ENCODE measurements around the gene GRHL1. TPM values are rescaled to one million over a fixed set of nuclear protein-coding genes. Genes with fewer than 3 reads are reported as not detected.

The GRHL1 gene
- total RNA-seq, 1 experiment from 2014 or later, result 2.7 TPM

DNA sequence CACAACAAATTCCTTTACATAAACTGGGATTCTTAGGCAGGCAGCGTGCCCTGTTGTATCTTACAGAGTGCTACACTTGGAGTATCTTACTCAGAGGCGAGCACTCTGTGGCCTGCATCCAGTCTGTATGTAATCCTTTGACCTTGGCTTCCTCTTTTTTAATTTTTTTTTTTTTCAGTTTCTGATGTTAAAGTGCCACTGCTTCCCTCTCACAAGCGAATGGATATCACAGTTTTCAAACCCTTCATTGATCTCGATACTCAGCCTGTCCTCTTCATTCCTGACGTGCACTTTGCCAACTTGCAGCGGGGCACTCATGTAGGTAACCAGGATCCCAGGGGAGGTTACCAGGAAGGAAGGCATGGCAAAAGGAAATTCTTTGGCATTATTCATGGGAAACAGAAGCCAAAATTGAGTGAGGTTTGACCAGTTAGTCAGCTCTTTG is 40.4 kb downstream of the GRHL1 start (continued):
- TF ChIP-seq, protein P1, sequence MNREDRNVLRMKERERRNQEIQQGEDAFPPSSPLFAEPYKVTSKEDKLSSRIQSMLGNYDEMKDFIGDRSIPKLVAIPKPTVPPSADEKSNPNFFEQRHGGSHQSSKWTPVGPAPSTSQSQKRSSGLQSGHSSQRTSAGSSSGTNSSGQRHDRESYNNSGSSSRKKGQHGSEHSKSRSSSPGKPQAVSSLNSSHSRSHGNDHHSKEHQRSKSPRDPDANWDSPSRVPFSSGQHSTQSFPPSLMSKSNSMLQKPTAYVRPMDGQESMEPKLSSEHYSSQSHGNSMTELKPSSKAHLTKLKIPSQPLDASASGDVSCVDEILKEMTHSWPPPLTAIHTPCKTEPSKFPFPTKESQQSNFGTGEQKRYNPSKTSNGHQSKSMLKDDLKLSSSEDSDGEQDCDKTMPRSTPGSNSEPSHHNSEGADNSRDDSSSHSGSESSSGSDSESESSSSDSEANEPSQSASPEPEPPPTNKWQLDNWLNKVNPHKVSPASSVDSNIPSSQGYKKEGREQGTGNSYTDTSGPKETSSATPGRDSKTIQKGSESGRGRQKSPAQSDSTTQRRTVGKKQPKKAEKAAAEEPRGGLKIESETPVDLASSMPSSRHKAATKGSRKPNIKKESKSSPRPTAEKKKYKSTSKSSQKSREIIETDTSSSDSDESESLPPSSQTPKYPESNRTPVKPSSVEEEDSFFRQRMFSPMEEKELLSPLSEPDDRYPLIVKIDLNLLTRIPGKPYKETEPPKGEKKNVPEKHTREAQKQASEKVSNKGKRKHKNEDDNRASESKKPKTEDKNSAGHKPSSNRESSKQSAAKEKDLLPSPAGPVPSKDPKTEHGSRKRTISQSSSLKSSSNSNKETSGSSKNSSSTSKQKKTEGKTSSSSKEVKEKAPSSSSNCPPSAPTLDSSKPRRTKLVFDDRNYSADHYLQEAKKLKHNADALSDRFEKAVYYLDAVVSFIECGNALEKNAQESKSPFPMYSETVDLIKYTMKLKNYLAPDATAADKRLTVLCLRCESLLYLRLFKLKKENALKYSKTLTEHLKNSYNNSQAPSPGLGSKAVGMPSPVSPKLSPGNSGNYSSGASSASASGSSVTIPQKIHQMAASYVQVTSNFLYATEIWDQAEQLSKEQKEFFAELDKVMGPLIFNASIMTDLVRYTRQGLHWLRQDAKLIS (CRISPR knock-in tag; IDR thresholded peaks at IDR 0.05; ENCODE audit: borderline replicate concordance), result no peak
- TF ChIP-seq GABPB1 (CRISPR knock-in tag; IDR thresholded peaks at IDR 0.05), result no peak
- TF ChIP-seq SMAD4 (CRISPR knock-in tag; IDR thresholded peaks at IDR 0.05), result no peak
- TF ChIP-seq GTF2I (CRISPR knock-in tag; conservative IDR thresholded peaks at IDR 0.05), result no peak
- TF ChIP-seq, protein P2, sequence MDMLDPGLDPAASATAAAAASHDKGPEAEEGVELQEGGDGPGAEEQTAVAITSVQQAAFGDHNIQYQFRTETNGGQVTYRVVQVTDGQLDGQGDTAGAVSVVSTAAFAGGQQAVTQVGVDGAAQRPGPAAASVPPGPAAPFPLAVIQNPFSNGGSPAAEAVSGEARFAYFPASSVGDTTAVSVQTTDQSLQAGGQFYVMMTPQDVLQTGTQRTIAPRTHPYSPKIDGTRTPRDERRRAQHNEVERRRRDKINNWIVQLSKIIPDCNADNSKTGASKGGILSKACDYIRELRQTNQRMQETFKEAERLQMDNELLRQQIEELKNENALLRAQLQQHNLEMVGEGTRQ (CRISPR knock-in tag; IDR thresholded peaks at IDR 0.05), result no peak

DNA sequence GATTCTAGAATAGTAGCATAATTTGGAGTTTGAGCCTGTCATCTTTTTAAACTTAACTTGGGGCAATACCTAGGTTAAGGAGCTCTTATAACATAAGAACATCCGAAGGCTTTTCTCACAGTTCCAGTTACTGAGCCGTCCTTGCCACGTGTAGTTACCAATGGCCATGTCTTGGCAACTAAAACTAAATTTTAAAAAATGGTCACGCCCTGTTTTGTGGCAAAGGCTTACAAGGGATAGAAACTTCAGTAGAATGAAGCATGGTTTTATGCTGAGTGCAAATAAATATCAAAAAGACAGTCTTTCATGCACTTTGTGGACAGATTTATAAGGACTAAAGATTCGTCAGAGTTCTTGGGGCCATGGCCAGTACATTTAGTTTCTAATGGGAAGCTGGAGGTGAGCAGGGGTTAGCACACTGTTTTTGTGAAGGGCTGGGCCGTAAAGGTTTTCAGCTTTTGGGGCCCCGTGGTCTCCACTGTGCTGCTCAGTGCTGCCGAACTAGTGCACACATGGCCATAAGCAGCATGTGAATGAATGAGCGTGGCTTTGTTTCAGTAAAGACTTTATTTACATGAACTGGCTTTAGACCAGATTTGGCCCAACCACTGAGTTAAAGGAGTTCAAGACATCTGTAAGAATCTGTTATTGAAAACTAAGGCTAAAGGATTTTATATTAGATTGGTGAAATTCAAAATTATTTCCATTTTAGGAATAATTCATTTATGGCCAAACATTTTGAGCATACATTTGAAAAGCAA is 41.1 kb downstream of the GRHL1 start:
- Mint-ChIP-seq H3K27me3 (ENCODE audit: low read depth) (no peaks in the 10 kb centered on the region), H3K9me3 (no peaks in the 10 kb centered on the region), H3K27ac (no peak overlapping the region; the same call in 1 of the 2 replicates), H3K36me3 (no peaks in the 10 kb centered on the region), H3K4me1 (peaks cover 6% of the 10 kb centered on the region; the same call in 1 of the 2 replicates), H3K4me3 (no peak overlapping the region)
- CTCF ChIA-PET, result interaction anchor here (0.9 kb wide), 1 partner anchor 8 kb away, joined by 3 read pairs; no protein-coding TSS in a partner anchor
- DNase-seq (ENCODE audit: low spot score) (no peak), ATAC-seq (no peak)
- POLR2A ChIA-PET, result no interaction called here
- TF ChIP-seq, protein P3, sequence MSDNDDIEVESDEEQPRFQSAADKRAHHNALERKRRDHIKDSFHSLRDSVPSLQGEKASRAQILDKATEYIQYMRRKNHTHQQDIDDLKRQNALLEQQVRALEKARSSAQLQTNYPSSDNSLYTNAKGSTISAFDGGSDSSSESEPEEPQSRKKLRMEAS (CRISPR knock-in tag; IDR thresholded peaks at IDR 0.05), result no peak
- no peak for TF ChIP-seq ATF1 (CRISPR knock-in tag; IDR thresholded peaks at IDR 0.05)
- TF ChIP-seq, protein P4, sequence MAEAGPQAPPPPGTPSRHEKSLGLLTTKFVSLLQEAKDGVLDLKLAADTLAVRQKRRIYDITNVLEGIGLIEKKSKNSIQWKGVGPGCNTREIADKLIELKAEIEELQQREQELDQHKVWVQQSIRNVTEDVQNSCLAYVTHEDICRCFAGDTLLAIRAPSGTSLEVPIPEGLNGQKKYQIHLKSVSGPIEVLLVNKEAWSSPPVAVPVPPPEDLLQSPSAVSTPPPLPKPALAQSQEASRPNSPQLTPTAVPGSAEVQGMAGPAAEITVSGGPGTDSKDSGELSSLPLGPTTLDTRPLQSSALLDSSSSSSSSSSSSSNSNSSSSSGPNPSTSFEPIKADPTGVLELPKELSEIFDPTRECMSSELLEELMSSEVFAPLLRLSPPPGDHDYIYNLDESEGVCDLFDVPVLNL (CRISPR knock-in tag; IDR thresholded peaks at IDR 0.05; ENCODE audit: borderline replicate concordance, low read depth), result no peak
- no peak for TF ChIP-seq ZBTB21 (CRISPR knock-in tag; IDR thresholded peaks at IDR 0.05; ENCODE audit: borderline replicate concordance)
- TF ChIP-seq, protein P5, sequence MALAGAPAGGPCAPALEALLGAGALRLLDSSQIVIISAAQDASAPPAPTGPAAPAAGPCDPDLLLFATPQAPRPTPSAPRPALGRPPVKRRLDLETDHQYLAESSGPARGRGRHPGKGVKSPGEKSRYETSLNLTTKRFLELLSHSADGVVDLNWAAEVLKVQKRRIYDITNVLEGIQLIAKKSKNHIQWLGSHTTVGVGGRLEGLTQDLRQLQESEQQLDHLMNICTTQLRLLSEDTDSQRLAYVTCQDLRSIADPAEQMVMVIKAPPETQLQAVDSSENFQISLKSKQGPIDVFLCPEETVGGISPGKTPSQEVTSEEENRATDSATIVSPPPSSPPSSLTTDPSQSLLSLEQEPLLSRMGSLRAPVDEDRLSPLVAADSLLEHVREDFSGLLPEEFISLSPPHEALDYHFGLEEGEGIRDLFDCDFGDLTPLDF (CRISPR knock-in tag; IDR thresholded peaks at IDR 0.05), result no peak
- TF ChIP-seq RELA (CRISPR knock-in tag; IDR thresholded peaks at IDR 0.05; ENCODE audit: borderline replicate concordance), result no peak
- TF ChIP-seq, protein P6, sequence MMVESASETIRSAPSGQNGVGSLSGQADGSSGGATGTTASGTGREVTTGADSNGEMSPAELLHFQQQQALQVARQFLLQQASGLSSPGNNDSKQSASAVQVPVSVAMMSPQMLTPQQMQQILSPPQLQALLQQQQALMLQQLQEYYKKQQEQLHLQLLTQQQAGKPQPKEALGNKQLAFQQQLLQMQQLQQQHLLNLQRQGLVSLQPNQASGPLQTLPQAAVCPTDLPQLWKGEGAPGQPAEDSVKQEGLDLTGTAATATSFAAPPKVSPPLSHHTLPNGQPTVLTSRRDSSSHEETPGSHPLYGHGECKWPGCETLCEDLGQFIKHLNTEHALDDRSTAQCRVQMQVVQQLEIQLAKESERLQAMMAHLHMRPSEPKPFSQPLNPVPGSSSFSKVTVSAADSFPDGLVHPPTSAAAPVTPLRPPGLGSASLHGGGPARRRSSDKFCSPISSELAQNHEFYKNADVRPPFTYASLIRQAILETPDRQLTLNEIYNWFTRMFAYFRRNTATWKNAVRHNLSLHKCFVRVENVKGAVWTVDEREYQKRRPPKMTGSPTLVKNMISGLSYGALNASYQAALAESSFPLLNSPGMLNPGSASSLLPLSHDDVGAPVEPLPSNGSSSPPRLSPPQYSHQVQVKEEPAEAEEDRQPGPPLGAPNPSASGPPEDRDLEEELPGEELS (CRISPR knock-in tag; IDR thresholded peaks at IDR 0.05), result no peak
- TF ChIP-seq ZNF317 (CRISPR knock-in tag; IDR thresholded peaks at IDR 0.05; ENCODE audit: borderline replicate concordance, low read depth), result no peak
- TF ChIP-seq KAT7 (CRISPR knock-in tag; IDR thresholded peaks at IDR 0.05; ENCODE audit: borderline replicate concordance), result no peak
- TF ChIP-seq, protein P7, sequence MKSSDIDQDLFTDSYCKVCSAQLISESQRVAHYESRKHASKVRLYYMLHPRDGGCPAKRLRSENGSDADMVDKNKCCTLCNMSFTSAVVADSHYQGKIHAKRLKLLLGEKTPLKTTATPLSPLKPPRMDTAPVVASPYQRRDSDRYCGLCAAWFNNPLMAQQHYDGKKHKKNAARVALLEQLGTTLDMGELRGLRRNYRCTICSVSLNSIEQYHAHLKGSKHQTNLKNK (CRISPR knock-in tag; IDR thresholded peaks at IDR 0.05), result no peak
- no peak for TF ChIP-seq PRRX2 (CRISPR knock-in tag; IDR thresholded peaks at IDR 0.05)
- no peak for TF ChIP-seq HMGA2 (CRISPR knock-in tag; IDR thresholded peaks at IDR 0.05)
- no peak for TF ChIP-seq ETV6 (CRISPR knock-in tag; IDR thresholded peaks at IDR 0.05)
- TF ChIP-seq SOX15 (CRISPR knock-in tag; IDR thresholded peaks at IDR 0.05), result no peak
- no peak for TF ChIP-seq MYBL2 (CRISPR knock-in tag; IDR thresholded peaks at IDR 0.05)
- no peak for TF ChIP-seq IRF2 (CRISPR knock-in tag; IDR thresholded peaks at IDR 0.05; ENCODE audit: borderline replicate concordance, low read depth)
- TF ChIP-seq, protein P8, sequence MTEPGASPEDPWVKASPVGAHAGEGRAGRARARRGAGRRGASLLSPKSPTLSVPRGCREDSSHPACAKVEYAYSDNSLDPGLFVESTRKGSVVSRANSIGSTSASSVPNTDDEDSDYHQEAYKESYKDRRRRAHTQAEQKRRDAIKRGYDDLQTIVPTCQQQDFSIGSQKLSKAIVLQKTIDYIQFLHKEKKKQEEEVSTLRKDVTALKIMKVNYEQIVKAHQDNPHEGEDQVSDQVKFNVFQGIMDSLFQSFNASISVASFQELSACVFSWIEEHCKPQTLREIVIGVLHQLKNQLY (CRISPR knock-in tag; IDR thresholded peaks at IDR 0.05), result no peak
